Activated T-helper 2 cell treated with anti-CD3 and anti-CD28 coated beads, Interferon-gamma antibody, Interleukin-2, Interleukin-4, amounts not matched to agents 10 μg/mL and 5 μg/mL and 100 μg/mL, durations not matched to agents 14 hours and 24 hours and 36 hours (primary cell): ENCODE results near the gene ARV1. TPM values are rescaled to one million over a fixed set of nuclear protein-coding genes. Genes with fewer than 3 reads are reported as not detected.
"Not testable (repeated sequence)": the region's sequence is repeated elsewhere in the genome, so short reads cannot be mapped to it uniquely, and the experiment has no call there.

Source experiments
- DNase-seq: peaks from one replicate; pipeline ENCODE4 v3.0.0; 2021; ENCODE audit warnings: low spot score
- H3K27ac Mint-ChIP-seq: one replicate; pipeline ENCODE4 v1.8.0; 2021; ENCODE audit warnings: mixed read lengths
- H3K27me3 Mint-ChIP-seq: one replicate; pipeline ENCODE4 v1.8.0; 2021; ENCODE audit warnings: low read depth, mixed read lengths
- H3K36me3 Mint-ChIP-seq: one replicate; pipeline ENCODE4 v1.8.0; 2021; ENCODE audit warnings: low read depth, mixed read lengths
- H3K4me1 Mint-ChIP-seq: one replicate; pipeline ENCODE4 v1.8.0; 2021; ENCODE audit warnings: low read depth, mixed read lengths
- H3K4me3 Mint-ChIP-seq: one replicate; pipeline ENCODE4 v1.8.0; 2021; ENCODE audit warnings: low read depth, mild to moderate bottlenecking, moderate library complexity, mixed read lengths
- H3K9me3 Mint-ChIP-seq: one replicate; pipeline ENCODE4 v1.8.0; 2021; ENCODE audit warnings: mixed read lengths
- intact Hi-C: fragments of 100-400 bp; cut with micrococcal nuclease; formaldehyde crosslinking; loops from one replicate; pipeline ENCODE4 v1.15.1; 2023
- total RNA-seq: library from RNA; stranded (reverse); gene quantifications from 2 replicates; pipeline ENCODE4 v1.2.3, GENCODE V29; 2022

ARV1 gene
- total RNA-seq, 1 donor from 2014 or later = 10.7 TPM

- intact Hi-C loops = no loop called here
- Mint-ChIP-seq H3K9me3 (no peaks in the 10 kb centered on the region), H3K27me3 (no peaks in the 10 kb centered on the region), H3K4me3 (no peak overlapping the region), H3K4me1 (peaks cover 5% of the 10 kb centered on the region), H3K27ac (no peak overlapping the region), H3K36me3 (no peaks in the 10 kb centered on the region)
- no peak for DNase-seq
Observed at GRCh38 chr1:231027971-231028370, 49.1 kb downstream of the ARV1 start.

- no peak overlapping the region for H3K27ac Mint-ChIP-seq
- no peak overlapping the region for H3K4me3 Mint-ChIP-seq
- intact Hi-C loops = no loop called here
- no peak for DNase-seq
- no peaks in the 10 kb centered on the region for H3K36me3 Mint-ChIP-seq
- no peaks in the 10 kb centered on the region for H3K27me3 Mint-ChIP-seq
- H3K4me1 Mint-ChIP-seq = peaks cover 5% of the 10 kb centered on the region
- H3K9me3 Mint-ChIP-seq = no peaks in the 10 kb centered on the region
Observed at GRCh38 chr1:231028682-231029081, 49.8 kb downstream of the ARV1 start.

- H3K27me3 Mint-ChIP-seq, H3K4me1 Mint-ChIP-seq, DNase-seq, intact Hi-C loops, H3K4me3 Mint-ChIP-seq, H3K27ac Mint-ChIP-seq, H3K36me3 Mint-ChIP-seq, H3K9me3 Mint-ChIP-seq: not testable (repeated sequence)
Observed at GRCh38 chr1:231029247-231029646, 50.4 kb downstream of the ARV1 start.

GRCh38 chr1:231029841-231030240 is 50.9 kb downstream of the ARV1 start:
- Mint-ChIP-seq H3K36me3 (no peaks in the 10 kb centered on the region), H3K4me3 (no peak overlapping the region), H3K9me3 (no peaks in the 10 kb centered on the region), H3K27ac (no peak overlapping the region), H3K27me3 (no peaks in the 10 kb centered on the region), H3K4me1 (peaks cover 5% of the 10 kb centered on the region)
- intact Hi-C loops = no loop called here
- no peak for DNase-seq

- DNase-seq = no peak
- Mint-ChIP-seq H3K9me3 (no peaks in the 10 kb centered on the region), H3K36me3 (peaks cover 8% of the 10 kb centered on the region), H3K27me3 (no peaks in the 10 kb centered on the region), H3K4me1 (peaks cover 20% of the 10 kb centered on the region), H3K4me3 (no peak overlapping the region), H3K27ac (no peak overlapping the region)
- intact Hi-C loops = no loop called here
Observed at GRCh38 chr1:231032963-231033362, 54.1 kb downstream of the ARV1 start.

GRCh38 chr1:231035799-231036198 is 56.9 kb downstream of the ARV1 start:
- intact Hi-C loops = no loop called here
- H3K9me3 Mint-ChIP-seq = no peaks in the 10 kb centered on the region
- DNase-seq = no peak
- no peaks in the 10 kb centered on the region for H3K27me3 Mint-ChIP-seq
- peaks cover 8% of the 10 kb centered on the region for H3K36me3 Mint-ChIP-seq
- no peak overlapping the region for H3K27ac Mint-ChIP-seq
- no peak overlapping the region for H3K4me3 Mint-ChIP-seq
- peaks cover 24% of the 10 kb centered on the region for H3K4me1 Mint-ChIP-seq

GRCh38 chr1:231036416-231036815 is 57.5 kb downstream of the ARV1 start:
- Mint-ChIP-seq H3K27ac (no peak overlapping the region), H3K27me3 (peaks cover 3% of the 10 kb centered on the region), H3K36me3 (peaks cover 8% of the 10 kb centered on the region), H3K4me3 (no peak overlapping the region), H3K4me1 (peaks cover 25% of the 10 kb centered on the region), H3K9me3 (no peaks in the 10 kb centered on the region)
- DNase-seq = no peak
- intact Hi-C loops = no loop called here

GRCh38 chr1:231037585-231038517 is 59.0 kb downstream of the ARV1 start:
- H3K4me3 Mint-ChIP-seq = no peak overlapping the region
- H3K4me1 Mint-ChIP-seq = peaks cover 28% of the 10 kb centered on the region
- intact Hi-C loops = loop anchor here (2.0 kb wide), 1 partner anchor 59 kb away; the partner anchor contains the start of genes ARV1 and TTC13
- no peaks in the 10 kb centered on the region for H3K9me3 Mint-ChIP-seq
- peaks cover 14% of the 10 kb centered on the region for H3K27me3 Mint-ChIP-seq
- DNase-seq = no peak
- H3K36me3 Mint-ChIP-seq = peaks cover 8% of the 10 kb centered on the region
- no peak overlapping the region for H3K27ac Mint-ChIP-seq

- DNase-seq = peak; percentile 25
- Mint-ChIP-seq H3K27ac (no peak overlapping the region), H3K9me3 (no peaks in the 10 kb centered on the region), H3K27me3 (peaks cover 24% of the 10 kb centered on the region), H3K4me3 (peak overlapping the region; percentile 78), H3K4me1 (peaks cover 28% of the 10 kb centered on the region), H3K36me3 (peaks cover 8% of the 10 kb centered on the region)
- intact Hi-C loops = loop anchor here (2.0 to 5.0 kb wide), 2 partner anchors 61 to 172 kb away; partner anchors contain the start of genes ARV1, C1orf198 and TTC13
Observed at GRCh38 chr1:231039161-231040018, 60.5 kb downstream of the ARV1 start.

- peak; percentile 59 for DNase-seq
- intact Hi-C loops = loop anchor here (5.0 kb wide), 1 partner anchor 173 kb away; the partner anchor contains the start of gene C1orf198
- Mint-ChIP-seq H3K36me3 (peaks cover 8% of the 10 kb centered on the region), H3K27me3 (peaks cover 32% of the 10 kb centered on the region), H3K27ac (no peak within 1 kb of the TSS), H3K4me1 (peaks cover 29% of the 10 kb centered on the region), H3K9me3 (peaks cover 7% of the 10 kb centered on the region), H3K4me3 (peak within 1 kb of the TSS; percentile 79)
Observed at GRCh38 chr1:231040019-231040799, 61.3 kb downstream of the ARV1 start, which contains the start of gene FAM89A. TSS of gene FAM89A (minus strand) at chr1:231040254. CDS start at chr1:231040211, 43 bp downstream.

GRCh38 chr1:231040800-231041718 is 62.2 kb downstream of the ARV1 start:
- H3K36me3 Mint-ChIP-seq = peaks cover 8% of the 10 kb centered on the region
- H3K4me1 Mint-ChIP-seq = peaks cover 30% of the 10 kb centered on the region
- H3K27ac Mint-ChIP-seq = no peak overlapping the region
- peak overlapping the region; percentile 79 for H3K4me3 Mint-ChIP-seq
- peaks cover 7% of the 10 kb centered on the region for H3K9me3 Mint-ChIP-seq
- DNase-seq = no peak
- intact Hi-C loops = loop anchor here (5.0 kb wide), 1 partner anchor 174 kb away; the partner anchor contains the start of gene C1orf198
- peaks cover 37% of the 10 kb centered on the region for H3K27me3 Mint-ChIP-seq
